Heart left ventricle (tissue), 13 donors: ENCODE data around the gene SLC39A11.
"Not testable (repeated sequence)": the region's sequence is repeated elsewhere in the genome, so short reads cannot be mapped to it uniquely, and the experiment has no call there.

Source experiments
- CTCF ChIP-seq, 12 donors: fragments of 200-600 bp; sonication (generic) in 4 of 12; IDR thresholded peaks; one replicate each; pipeline versions ENCODE4 v1.5.0 to v1.8.0; 2018 to 2022; ENCODE audit warnings: antibody characterized with exemption in 12 of 12, mild to moderate bottlenecking in 5 of 12
- POLR2A ChIP-seq, 2 donors: fragments of 450-650 bp; IDR thresholded peaks; one replicate each; pipeline ENCODE4 v1.6.1; 2017; ENCODE audit warnings: antibody characterized with exemption in 2 of 2, mild to moderate bottlenecking in 2 of 2, moderate library complexity in 2 of 2
- donor health status: ischemic (EF 13 %, LVEDD 7.1; RV severe dilation, severe dysfunction).
- donor health status: DM: no; HTN: yes; CAD: no.
- donor health status: DM: no; HTN: no; CAD: no.
- donor health status: ischemic (EF 25% LVEDD 6.9; RV normal size, moderate dysfunction).
- donor health status: ischemic (EF 25% LVEDD 5.7; RV mildly dilated, moderate dysfunction).
- donor health status: ischemic (EF 35%, LVEDD 5.7; RV mildly dilated, moderate dysfunction).
- donor health status: nonischemic (EF 11% LVEDD 7.7; RV severe dilation, severe dysfunction).
- donor health status: DM: yes; HTN: yes; CAD: no.
- donor health status: PGD.
- donor health status: ischemic (EF 29% LVEDD 5.4; RV normal size, mild dysfunction).
- donor health status: nonischemic (EF 23%, LVEDD 6.1; RV moderate dilation, normal function).

GRCh38 chr17:72824267-72824666, 268.2 kb downstream of the SLC39A11 start:
- TF ChIP-seq CTCF, POLR2A (IDR thresholded peaks at IDR 0.05): not testable (repeated sequence)
